SK-N-SH (cell line): Measurements from ENCODE around the gene DUSP10. TPM values are rescaled to one million over a fixed set of nuclear protein-coding genes. Genes with fewer than 3 reads are reported as not detected.

Source experiments
- CTCF ChIA-PET: fragments of 300-600, 350-600 bp; formaldehyde crosslinking; extraction: SDS; loops from one replicate; lab custom pipeline; 2021; lab: Yijun Ruan, JAX
- POLR2A ChIA-PET: fragments of 350-600 bp; sonication (Branson Sonifier 250); formaldehyde crosslinking; extraction: SDS; loops from one replicate; lab custom pipeline; 2020; ENCODE audit warnings: antibody characterized with exemption, inconsistent platforms; lab: Yijun Ruan, JAX
- DNase-seq: peaks from one replicate; pipeline ENCODE4 v3.0.0; 2012
- H2AFZ ChIP-seq: fragments of 200-600 bp; sonication (generic); 2 replicates; pipeline ENCODE4 v1.8.1; 2016; ENCODE audit warnings: antibody characterized with exemption, mild to moderate bottlenecking, low read depth
- H3F3A ChIP-seq: fragments of 200-600 bp; sonication (generic); replicated peaks from 2 replicates; pipeline ENCODE3; 2016; ENCODE audit warnings: antibody characterized with exemption, mild to moderate bottlenecking; ENCODE audit not compliant: insufficient read depth
- H3K27ac ChIP-seq, 2 experiments: fragments of 200-500 bp in 1 of 2; fragments of 200-600 bp in 1 of 2; sonication (Bioruptor generic) in 1 of 2; sonication (generic), shearing (Covaris generic) in 1 of 2; 2 replicates each; pipeline versions ENCODE4 v1.5.1 to v1.6.1; 2014 to 2016; ENCODE audit warnings: low read depth in 2 of 2, inconsistent platforms in 1 of 2, low read length in 1 of 2, mild to moderate bottlenecking in 1 of 2, mixed read lengths in 1 of 2
- H3K27me3 ChIP-seq: fragments of 200-600 bp; sonication (generic), shearing (Covaris generic); 2 replicates; pipeline ENCODE4 v1.6.1; 2016; ENCODE audit warnings: mixed run types; ENCODE audit not compliant: insufficient read depth
- H3K36me3 ChIP-seq, 2 experiments: fragments of 200-500 bp in 1 of 2; fragments of 200-600 bp in 1 of 2; sonication (Bioruptor generic) in 1 of 2; sonication (generic) in 1 of 2; replicated peaks in 1 of 2; 2 replicates each; pipeline versions ENCODE3 to v1.5.1; 2014 to 2016; ENCODE audit warnings: low read length in 1 of 2, mild to moderate bottlenecking in 1 of 2; ENCODE audit not compliant: insufficient read depth in 2 of 2, control insufficient read depth in 1 of 2
- H3K4me1 ChIP-seq, 2 experiments: fragments of 200-500 bp in 1 of 2; fragments of 200-600 bp in 1 of 2; sonication (Bioruptor generic) in 1 of 2; sonication (generic), shearing (Covaris generic) in 1 of 2; 2 replicates each; pipeline versions ENCODE4 v1.5.1 to v1.6.1; 2014 to 2016; ENCODE audit warnings: low read depth in 1 of 2, low read length in 1 of 2, mixed run types in 1 of 2; ENCODE audit not compliant: insufficient read depth in 2 of 2, control insufficient read depth in 1 of 2
- H3K4me2 ChIP-seq: fragments of 200-600 bp; sonication (generic), shearing (Covaris generic); 2 replicates; pipeline ENCODE4 v1.6.1; 2017; ENCODE audit warnings: mixed run types
- H3K4me3 ChIP-seq, 2 experiments: fragments of 200-500 bp in 1 of 2; fragments of 200-600 bp in 1 of 2; sonication (Bioruptor generic) in 1 of 2; sonication (generic), shearing (Covaris generic) in 1 of 2; 2 replicates each; pipeline versions ENCODE4 v1.5.1 to v1.8.1; 2014 to 2016; ENCODE audit warnings: low read depth in 2 of 2, inconsistent platforms in 1 of 2, low read length in 1 of 2, mild to moderate bottlenecking in 1 of 2, mixed read lengths in 1 of 2, moderate library complexity in 1 of 2
- H3K79me2 ChIP-seq: fragments of 200-600 bp; sonication (generic); 2 replicates; pipeline ENCODE4 v1.8.1; 2017; ENCODE audit warnings: mild to moderate bottlenecking; ENCODE audit not compliant: insufficient read depth
- H3K9ac ChIP-seq: fragments of 200-600 bp; sonication (generic); 2 replicates; pipeline ENCODE4 v1.6.1; 2017; ENCODE audit warnings: mixed run types
- H3K9me2 ChIP-seq: fragments of 200-600 bp; sonication (generic); 2 replicates; pipeline ENCODE4 v1.6.1; 2017; ENCODE audit warnings: mixed run types
- H3K9me3 ChIP-seq: fragments of 200-600 bp; sonication (generic); 2 replicates; pipeline ENCODE4 v1.6.1; 2017; ENCODE audit warnings: mixed run types, mild to moderate bottlenecking, moderate library complexity
- H4K20me1 ChIP-seq: fragments of 200-600 bp; sonication (generic); 2 replicates; pipeline ENCODE4 v1.6.1; 2017; ENCODE audit warnings: mild to moderate bottlenecking, mixed run types; ENCODE audit not compliant: insufficient read depth
- CHD2 ChIP-seq: fragments of 150-350 bp; IDR thresholded peaks from 2 replicates; pipeline ENCODE4 v1.6.1; 2018; ENCODE audit warnings: low read length; ENCODE audit not compliant: partially characterized antibody
- CTCF ChIP-seq: fragments of 200-600 bp; sonication (generic); IDR thresholded peaks from 2 replicates; pipeline ENCODE4 v1.6.1; 2017; ENCODE audit warnings: antibody characterized with exemption, mild to moderate bottlenecking, moderate library complexity
- EP300 ChIP-seq, 2 experiments: IDR thresholded peaks; 2 replicates each; pipeline versions ENCODE4 v1.4.0 to v1.6.1; 2012; ENCODE audit warnings: borderline replicate concordance in 1 of 2, low read depth in 1 of 2, low read length in 1 of 2
- FOXJ3 ChIP-seq: sonication (generic); formaldehyde crosslinking; IDR thresholded peaks from 2 replicates; pipeline ENCODE4 v1.5.1; 2020; ENCODE audit warnings: mild to moderate bottlenecking, missing genetic modification reagents
- IRF3 ChIP-seq: fragments of 150-350 bp; IDR thresholded peaks from 2 replicates; pipeline ENCODE4 v1.6.1; 2016; ENCODE audit warnings: mild to moderate bottlenecking, low read depth, low read length
- JUND ChIP-seq: IDR thresholded peaks from 2 replicates; pipeline ENCODE4 v1.4.0; 2012
- MAX ChIP-seq: IDR thresholded peaks from 2 replicates; pipeline ENCODE4 v1.4.0; 2012; ENCODE audit warnings: low read depth
- MEF2A ChIP-seq: IDR thresholded peaks from 2 replicates; pipeline ENCODE4 v1.4.0; 2012; ENCODE audit warnings: low read depth, borderline replicate concordance
- SIN3A ChIP-seq: IDR thresholded peaks from 2 replicates; pipeline ENCODE4 v1.6.1; 2012; ENCODE audit warnings: low read depth, mild to moderate bottlenecking, low read length, moderate library complexity, borderline replicate concordance
- SMC3 ChIP-seq: IDR thresholded peaks from 2 replicates; pipeline ENCODE4 v1.6.1; 2012; ENCODE audit warnings: low read depth, low read length, improper control_type of control experiment
- TAF1 ChIP-seq: IDR thresholded peaks from 2 replicates; pipeline ENCODE4 v1.6.1; 2012; ENCODE audit warnings: low read depth, mild to moderate bottlenecking, low read length, moderate library complexity, borderline replicate concordance
- TCF12 ChIP-seq: IDR thresholded peaks from 2 replicates; pipeline ENCODE4 v1.4.0; 2012
- TEAD4 ChIP-seq: IDR thresholded peaks from 2 replicates; pipeline ENCODE4 v1.4.0; 2012; ENCODE audit warnings: mild to moderate bottlenecking, borderline replicate concordance; ENCODE audit not compliant: insufficient read depth
- YY1 ChIP-seq: IDR thresholded peaks from 2 replicates; pipeline ENCODE4 v1.4.0; 2012; ENCODE audit warnings: low read depth, mild to moderate bottlenecking
- ZBTB33 ChIP-seq: IDR thresholded peaks from 2 replicates; pipeline ENCODE4 v1.4.0; 2012; ENCODE audit warnings: low read depth, borderline replicate concordance
- polyA plus RNA-seq, 3 experiments: library from polyadenylated mRNA; depleted of rRNA; stranded (reverse); fragments of >200 nt; gene quantifications; 2 replicates each; pipeline ENCODE4 v1.2.3, GENCODE V29; 2012
- TF ChIP-seq, protein P1 (sequence below): IDR thresholded peaks from 2 replicates; pipeline ENCODE4; 2012
- TF ChIP-seq, protein P2 (sequence below): IDR thresholded peaks from 2 replicates; pipeline ENCODE4 v1.4.0; 2012; ENCODE audit warnings: low read depth, borderline replicate concordance

The DUSP10 gene
- polyA plus RNA-seq, 1 of the 3 experiments (the other 2 are of a cell fraction) = 6.4 TPM

GRCh38 chr1:221694109-221694508 lies 47.8 kb downstream of the DUSP10 start:
- Histone ChIP-seq H3K9ac (no peak overlapping the region), H4K20me1 (no peaks in the 10 kb centered on the region), H3K4me2 (no peak overlapping the region), H3K9me2 (no peaks in the 10 kb centered on the region), H3K79me2 (no peaks in the 10 kb centered on the region), H3K27ac (no peak overlapping the region), H3K36me3 (no peaks in the 10 kb centered on the region), H2AFZ (no peak overlapping the region), H3K9me3 (no peaks in the 10 kb centered on the region), H3K4me1 (peaks cover 0 to 10% of the 10 kb centered on the region in 2 experiments; a peak in 1 of 4 replicates), H3K27me3 (no peaks in the 10 kb centered on the region), H3K4me3 (no peak overlapping the region), H3F3A (no peaks in the 10 kb centered on the region)
- ChIA-PET POLR2A (no interaction called here), CTCF (no interaction called here)
- no peak for DNase-seq
- TF ChIP-seq FOXJ3 (CRISPR knock-in tag) (no peak), IRF3 (no peak), SMC3 (no peak), SIN3A (no peak), MEF2A (no peak), CHD2 (no peak), TCF12 (no peak), CTCF (no peak), TEAD4 (no peak), EP300 (IDR thresholded peaks at IDR 0.05; ENCODE audit: borderline replicate concordance in 1 of 2, low read depth in 1 of 2, low read length in 1 of 2) (no peak), YY1 (no peak), JUND (no peak), MAX (no peak), ZBTB33 (no peak), TAF1 (no peak)
- TF ChIP-seq, protein P1, sequence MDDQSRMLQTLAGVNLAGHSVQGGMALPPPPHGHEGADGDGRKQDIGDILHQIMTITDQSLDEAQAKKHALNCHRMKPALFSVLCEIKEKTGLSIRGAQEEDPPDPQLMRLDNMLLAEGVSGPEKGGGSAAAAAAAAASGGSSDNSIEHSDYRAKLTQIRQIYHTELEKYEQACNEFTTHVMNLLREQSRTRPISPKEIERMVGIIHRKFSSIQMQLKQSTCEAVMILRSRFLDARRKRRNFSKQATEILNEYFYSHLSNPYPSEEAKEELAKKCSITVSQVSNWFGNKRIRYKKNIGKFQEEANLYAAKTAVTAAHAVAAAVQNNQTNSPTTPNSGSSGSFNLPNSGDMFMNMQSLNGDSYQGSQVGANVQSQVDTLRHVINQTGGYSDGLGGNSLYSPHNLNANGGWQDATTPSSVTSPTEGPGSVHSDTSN = no peak
- TF ChIP-seq, protein P2, sequence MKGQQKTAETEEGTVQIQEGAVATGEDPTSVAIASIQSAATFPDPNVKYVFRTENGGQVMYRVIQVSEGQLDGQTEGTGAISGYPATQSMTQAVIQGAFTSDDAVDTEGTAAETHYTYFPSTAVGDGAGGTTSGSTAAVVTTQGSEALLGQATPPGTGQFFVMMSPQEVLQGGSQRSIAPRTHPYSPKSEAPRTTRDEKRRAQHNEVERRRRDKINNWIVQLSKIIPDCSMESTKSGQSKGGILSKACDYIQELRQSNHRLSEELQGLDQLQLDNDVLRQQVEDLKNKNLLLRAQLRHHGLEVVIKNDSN = no peak
